GM19452 (cell line): Measurements from ENCODE around the gene KLHL42.

ENCODE experiments used
- ATAC-seq: cut with Tn5 transposase; IDR thresholded peaks from one replicate; pipeline ENCODE4 v1.9.1; 2021; ENCODE audit not compliant: unreplicated experiment

KLHL42 gene

GRCh38 chr12:27780612-27781408 lies 777 bp downstream of the KLHL42 start:
- peak; percentile 31 for ATAC-seq

- ATAC-seq = no peak
These were observed 1.6 kb downstream of the KLHL42 start for GRCh38 chr12:27781680-27782079.

- no peak for ATAC-seq
These were observed 2.4 kb downstream of the KLHL42 start for GRCh38 chr12:27782481-27782880.

GRCh38 chr12:27785882-27786570 lies 6.0 kb downstream of the KLHL42 start:
- no peak for ATAC-seq

GRCh38 chr12:27787559-27787958 lies 7.5 kb downstream of the KLHL42 start:
- no peak for ATAC-seq

GRCh38 chr12:27790179-27790578 lies 10.1 kb downstream of the KLHL42 start:
- no peak for ATAC-seq

GRCh38 chr12:27794818-27795584 lies 15.0 kb downstream of the KLHL42 start:
- ATAC-seq = no peak

- no peak for ATAC-seq
These were observed 16.1 kb downstream of the KLHL42 start for GRCh38 chr12:27796128-27796527.

GRCh38 chr12:27797301-27798025 lies 17.4 kb downstream of the KLHL42 start:
- ATAC-seq = no peak

GRCh38 chr12:27800819-27801218 lies 20.8 kb downstream of the KLHL42 start:
- ATAC-seq = no peak

- no peak for ATAC-seq
These were observed 21.6 kb downstream of the KLHL42 start for GRCh38 chr12:27801630-27802029.

- no peak for ATAC-seq
These were observed 22.5 kb downstream of the KLHL42 start for GRCh38 chr12:27802511-27802910.

GRCh38 chr12:27802936-27803335 lies 22.9 kb downstream of the KLHL42 start:
- ATAC-seq = no peak

GRCh38 chr12:27805238-27805637 lies 25.2 kb downstream of the KLHL42 start:
- ATAC-seq = no peak

GRCh38 chr12:27806259-27806658 lies 26.2 kb downstream of the KLHL42 start:
- ATAC-seq = no peak

- ATAC-seq = no peak
These were observed 27.1 kb downstream of the KLHL42 start for GRCh38 chr12:27807063-27807703.

- ATAC-seq = no peak
These were observed 28.8 kb downstream of the KLHL42 start for GRCh38 chr12:27808841-27809240.

- ATAC-seq = no peak
These were observed 30.7 kb downstream of the KLHL42 start for GRCh38 chr12:27810756-27811155.

- no peak for ATAC-seq
These were observed 32.5 kb downstream of the KLHL42 start for GRCh38 chr12:27812502-27812901.

- ATAC-seq = no peak
These were observed 34.4 kb downstream of the KLHL42 start for GRCh38 chr12:27814411-27814810.
